ENCODE results near the gene EML2. TPM values are rescaled to one million over a fixed set of nuclear protein-coding genes. Genes with fewer than 3 reads are reported as not detected.
"Not testable (repeated sequence)": the region's sequence is repeated elsewhere in the genome, so short reads cannot be mapped to it uniquely, and the experiment has no call there.

Gene EML2
- total RNA-seq, 2 experiments from 2014 or later = 122 to 128 TPM

DNA sequence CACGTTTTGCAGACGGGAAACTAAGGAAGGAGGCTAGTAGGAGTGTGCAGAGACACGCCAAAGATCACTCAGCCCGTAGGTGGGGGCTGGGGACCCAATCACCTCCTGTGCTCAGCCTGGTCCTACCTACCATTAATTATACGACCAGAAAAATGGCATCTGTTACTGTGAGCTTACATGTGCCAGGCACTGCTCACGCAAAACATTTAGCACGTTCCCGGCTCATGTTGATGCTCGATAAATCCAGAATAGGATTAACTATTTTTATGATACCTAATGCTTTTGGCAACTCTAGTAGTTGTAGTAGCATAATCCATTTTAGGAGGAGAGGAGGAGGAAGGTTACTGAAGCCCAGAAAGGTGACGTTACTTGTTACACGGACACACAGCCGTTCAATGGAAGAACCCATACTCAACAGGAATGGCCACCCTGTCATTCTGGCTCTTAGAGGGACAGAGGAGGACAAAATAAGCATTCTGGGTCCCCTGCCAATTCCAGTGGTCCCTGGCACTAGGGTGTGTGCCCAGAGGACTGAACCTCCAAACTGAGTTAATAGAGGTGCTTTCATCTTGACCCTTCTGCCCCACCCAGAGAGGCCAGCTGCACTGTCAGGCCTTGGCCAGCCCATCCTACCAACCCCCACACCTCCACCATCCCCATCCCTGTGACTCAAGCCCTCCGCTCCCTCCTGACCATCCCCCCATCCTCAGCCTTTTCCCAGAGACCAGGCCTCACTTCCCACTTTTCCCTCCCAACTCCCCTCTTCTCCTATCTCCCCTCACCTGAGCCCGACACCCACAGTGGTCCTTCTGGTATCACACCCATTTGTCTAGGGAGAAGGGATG lies 5.0 kb upstream of the EML2 start:
- CTCF ChIA-PET = interaction anchor here (1.2 to 5.0 kb wide), 17 partner anchors 10 to 227 kb away, joined by 3 to 71 read pairs (median 18); partner anchors contain the start of genes GIPR, OPA3, PPM1N and QPCTL
- no peak for DNase-seq
- H3K4me3 Mint-ChIP-seq = peak overlapping the region; percentile 73
- H3K27me3 Mint-ChIP-seq = no peaks in the 10 kb centered on the region
- H3K27ac Mint-ChIP-seq = no peak overlapping the region
- no peak for ATAC-seq
- H3K36me3 Mint-ChIP-seq = peaks cover 5% of the 10 kb centered on the region
- H3K4me1 Mint-ChIP-seq = peaks cover 39% of the 10 kb centered on the region
- H3K9me3 Mint-ChIP-seq (ENCODE audit: low read depth) = no peaks in the 10 kb centered on the region

DNA sequence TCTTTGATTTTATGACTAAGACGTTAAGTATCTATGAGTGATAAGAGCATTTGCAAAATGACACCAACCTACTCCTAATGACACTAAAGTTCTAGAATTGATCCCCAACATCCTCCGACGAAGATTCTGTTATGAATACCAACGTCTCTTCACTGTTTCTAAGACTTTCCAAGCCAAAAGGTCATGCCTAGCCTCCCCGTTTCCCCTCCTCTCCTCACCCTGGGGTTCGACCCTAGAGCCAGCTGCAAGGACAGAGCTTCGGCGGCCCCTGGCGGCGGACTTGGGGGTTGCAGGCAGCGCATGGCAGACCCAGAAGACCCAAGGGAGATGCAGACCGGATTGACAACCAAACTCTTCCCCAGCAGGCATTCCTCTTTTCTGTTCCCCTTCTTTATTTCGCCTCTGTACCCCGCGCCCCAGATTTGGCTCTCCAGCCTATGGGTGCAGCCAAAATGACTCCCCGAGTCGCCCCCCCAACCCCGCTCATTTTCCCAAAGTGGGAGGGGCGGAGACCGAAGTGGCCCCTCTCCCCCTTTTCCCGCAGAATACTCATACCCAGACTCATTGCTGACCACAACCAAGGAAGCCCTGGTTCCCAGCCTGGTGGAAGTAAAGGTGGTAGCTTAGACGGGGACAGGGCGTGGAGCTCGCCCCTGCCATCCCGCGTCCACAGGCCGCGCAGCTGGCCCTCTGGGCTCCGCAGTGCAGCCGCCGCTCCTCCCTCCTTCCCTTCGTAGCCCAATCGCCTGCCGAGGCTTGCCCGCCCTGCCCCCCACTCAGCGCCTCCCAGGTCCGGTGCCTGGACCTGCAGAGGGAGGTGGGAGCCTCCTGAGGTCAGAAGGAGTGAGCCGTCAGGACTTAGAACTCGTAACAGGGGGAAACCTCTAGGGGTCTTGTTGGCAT lies 4.1 kb upstream of the EML2 start:
- no peaks in the 10 kb centered on the region for H3K9me3 Mint-ChIP-seq (ENCODE audit: low read depth)
- DNase-seq = peak; percentile 93

DNA sequence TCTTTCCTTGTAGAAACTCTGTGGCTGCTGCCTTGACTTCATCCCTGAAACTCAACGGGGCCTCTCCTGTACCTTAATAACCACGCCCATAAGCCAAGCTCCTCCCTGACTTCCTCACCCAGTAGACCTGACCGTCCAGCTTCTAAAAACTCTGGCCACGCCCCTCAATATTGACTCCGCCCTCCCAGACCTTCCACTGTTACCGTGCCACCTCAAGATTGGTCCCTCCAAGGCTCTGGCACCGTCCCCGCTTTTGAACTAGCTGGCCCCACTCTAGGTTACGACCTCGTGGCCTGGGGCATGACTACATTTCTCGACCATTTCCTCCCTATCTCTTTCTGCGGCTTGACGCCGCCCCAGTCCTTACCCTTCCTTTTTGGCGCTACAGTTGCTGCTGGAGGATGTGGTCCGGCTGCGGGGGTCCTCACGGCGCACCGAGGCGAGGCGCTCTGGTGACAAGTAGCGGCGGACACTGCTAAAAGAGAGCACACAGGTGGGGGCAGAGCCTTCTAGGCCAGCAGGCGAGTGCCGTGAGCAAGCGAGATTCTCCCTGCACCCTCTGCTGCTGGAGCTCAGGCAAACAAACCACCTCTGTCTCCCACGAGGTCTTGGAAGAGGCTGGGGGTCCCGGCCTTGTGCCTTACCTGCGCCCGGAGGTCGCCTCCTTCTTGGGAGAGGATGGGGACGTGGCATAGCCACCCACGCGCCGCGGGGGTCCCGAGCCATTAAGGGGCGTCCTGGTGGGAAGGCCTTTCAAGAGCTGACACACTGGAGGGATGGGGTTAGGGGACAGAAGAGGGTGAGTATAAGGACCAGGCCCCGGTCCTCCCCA lies 2.3 kb upstream of the EML2 start:
- no peaks in the 10 kb centered on the region for H3K27me3 Mint-ChIP-seq
- peak; percentile 98 for DNase-seq
- peaks cover 8% of the 10 kb centered on the region for H3K36me3 Mint-ChIP-seq
- peaks cover 50% of the 10 kb centered on the region for H3K4me1 Mint-ChIP-seq
- H3K4me3 Mint-ChIP-seq = peak overlapping the region; percentile 73
- CTCF ChIA-PET = interaction anchor here (0.6 to 5.0 kb wide), 44 partner anchors 8 to 237 kb away, joined by 3 to 71 read pairs (median 8); partner anchors contain the start of genes FOSB, GIPR, OPA3 and PPM1N
- peak; percentile 54 for ATAC-seq
- H3K9me3 Mint-ChIP-seq (ENCODE audit: low read depth) = no peaks in the 10 kb centered on the region
- H3K27ac Mint-ChIP-seq = peak overlapping the region; percentile 99

More for the DNA sequence above, 4.1 kb upstream of the EML2 start:
- ATAC-seq = peak; percentile 7
- peak overlapping the region; percentile 99 for H3K27ac Mint-ChIP-seq
- CTCF ChIA-PET = interaction anchor here (0.5 to 5.0 kb wide), 38 partner anchors 10 to 226 kb away, joined by 3 to 71 read pairs (median 8); partner anchors contain the start of genes FOSB, GIPR, OPA3 and PPM1N
- peaks cover 46% of the 10 kb centered on the region for H3K4me1 Mint-ChIP-seq
- peaks cover 6% of the 10 kb centered on the region for H3K36me3 Mint-ChIP-seq
- peak overlapping the region; percentile 73 for H3K4me3 Mint-ChIP-seq
- no peaks in the 10 kb centered on the region for H3K27me3 Mint-ChIP-seq

DNA sequence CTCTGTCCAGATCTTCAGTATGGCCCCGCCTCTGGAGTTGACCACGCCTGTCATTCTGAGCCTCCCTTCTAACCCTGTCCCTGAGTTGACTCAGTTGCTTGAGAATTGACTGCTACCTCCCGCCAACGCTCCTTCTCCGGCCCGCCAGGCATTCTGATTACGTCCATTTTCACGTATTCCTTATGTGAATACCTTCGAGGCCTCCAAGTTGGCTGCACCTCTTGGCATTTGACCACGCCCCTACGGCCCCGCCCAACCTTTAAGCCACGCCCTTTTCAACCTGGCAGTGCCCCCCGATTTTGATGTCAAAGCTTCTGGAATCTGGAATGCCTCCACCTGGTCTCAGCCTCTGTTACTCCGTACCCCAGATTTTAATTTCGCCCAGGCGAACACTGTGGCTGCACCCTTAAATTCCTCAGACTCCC lies 1.7 kb upstream of the EML2 start:
- Mint-ChIP-seq H3K4me1 (peaks cover 44% of the 10 kb centered on the region), H3K36me3 (peaks cover 8% of the 10 kb centered on the region), H3K4me3 (peak overlapping the region; percentile 73), H3K27ac (peak overlapping the region; percentile 99), H3K27me3 (no peaks in the 10 kb centered on the region), H3K9me3 (ENCODE audit: low read depth) (no peaks in the 10 kb centered on the region)
- ATAC-seq (no peak), DNase-seq (peak; percentile 87)
- CTCF ChIA-PET = interaction anchor here (0.6 to 5.0 kb wide), 27 partner anchors 7 to 202 kb away, joined by 3 to 71 read pairs (median 11); partner anchors contain the start of genes FOSB, GIPR, OPA3 and PPM1N

DNA sequence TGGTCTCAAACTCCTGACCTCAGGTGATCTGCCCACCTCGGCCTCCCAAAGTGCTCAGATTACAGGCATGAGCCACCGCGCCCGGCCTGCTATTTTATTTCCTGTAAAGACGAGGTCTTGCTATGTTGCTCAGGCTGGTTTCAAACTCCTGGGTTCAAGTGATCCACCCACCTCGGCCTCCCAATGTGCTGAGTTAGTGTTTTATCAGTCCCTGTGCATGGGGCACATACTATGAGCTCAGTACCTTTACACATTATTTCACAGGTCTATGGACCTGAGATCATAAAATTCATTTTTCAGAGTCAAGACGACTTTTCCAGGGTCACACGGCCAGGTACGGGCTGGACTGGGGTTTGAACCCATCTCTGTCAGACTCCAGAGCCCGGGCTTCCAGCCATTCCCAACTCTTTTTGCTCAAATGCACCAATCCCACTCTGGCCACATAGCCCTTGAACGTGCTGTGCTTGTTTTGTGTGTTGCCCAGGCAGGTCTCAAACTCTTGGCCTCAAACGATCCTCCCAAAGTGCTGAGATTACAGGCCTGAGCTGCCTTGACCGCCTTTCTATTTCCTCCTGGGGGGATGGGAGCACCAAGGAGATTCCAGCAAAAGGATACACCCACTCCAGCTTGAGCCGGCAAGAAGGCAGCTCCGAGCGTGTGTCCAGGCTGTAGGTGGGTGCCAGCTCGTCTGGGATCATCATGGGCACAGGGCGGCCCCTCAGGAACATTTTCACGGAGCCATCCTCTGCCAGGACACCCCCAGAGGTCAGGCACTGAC lies 1.1 kb downstream of the EML2 start:
- Mint-ChIP-seq H3K9me3 (ENCODE audit: low read depth) (no peaks in the 10 kb centered on the region), H3K4me3 (peak overlapping the region; percentile 98), H3K36me3 (peaks cover 9% of the 10 kb centered on the region), H3K27me3 (no peaks in the 10 kb centered on the region), H3K27ac (no peak overlapping the region), H3K4me1 (peaks cover 36% of the 10 kb centered on the region)
- no peak for DNase-seq
- CTCF ChIA-PET = interaction anchor here (0.6 to 2.2 kb wide), 15 partner anchors 12 to 199 kb away, joined by 3 to 10 read pairs (median 3); partner anchors contain the start of gene QPCTL
- no peak for ATAC-seq

GRCh38 chr19:45636902-45637301 lies 2.3 kb downstream of the EML2 start:
- no peak overlapping the region for H3K4me3 Mint-ChIP-seq
- no peaks in the 10 kb centered on the region for H3K9me3 Mint-ChIP-seq (ENCODE audit: low read depth)
- H3K36me3 Mint-ChIP-seq = peaks cover 13% of the 10 kb centered on the region
- H3K27ac Mint-ChIP-seq = no peak overlapping the region
- ATAC-seq (no peak), DNase-seq (no peak)
- CTCF ChIA-PET = interaction anchor here (0.7 to 1.5 kb wide), 6 partner anchors 13 to 198 kb away, joined by 3 to 4 read pairs (median 3); no protein-coding TSS in a partner anchor
- H3K27me3 Mint-ChIP-seq = no peaks in the 10 kb centered on the region
- H3K4me1 Mint-ChIP-seq = peaks cover 32% of the 10 kb centered on the region

DNA sequence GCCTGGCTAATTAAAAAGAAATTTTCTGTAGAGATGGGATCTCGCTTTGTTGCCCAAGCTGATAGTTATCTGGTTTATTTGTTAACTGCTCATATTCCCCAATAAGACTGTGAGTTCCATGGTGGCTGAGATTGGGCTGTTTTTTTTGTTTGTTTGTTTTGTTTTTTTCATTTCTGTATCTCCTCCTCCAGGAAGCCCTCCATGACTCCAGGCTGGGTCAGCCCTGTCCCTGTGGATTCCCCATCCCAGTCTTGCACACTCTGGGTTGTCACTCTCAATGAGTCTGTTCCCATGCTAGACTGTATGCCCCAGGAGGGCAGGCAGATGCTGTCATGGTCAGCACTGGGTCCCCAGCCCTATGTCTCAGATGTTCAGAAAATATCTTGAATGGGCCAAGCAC lies 2.9 kb downstream of the EML2 start:
- H3K9me3 Mint-ChIP-seq (ENCODE audit: low read depth) = no peaks in the 10 kb centered on the region
- peaks cover 13% of the 10 kb centered on the region for H3K36me3 Mint-ChIP-seq
- ATAC-seq (no peak), DNase-seq (no peak)
- H3K27ac Mint-ChIP-seq = no peak overlapping the region
- no peak overlapping the region for H3K4me3 Mint-ChIP-seq
- no peaks in the 10 kb centered on the region for H3K27me3 Mint-ChIP-seq
- CTCF ChIA-PET = no interaction called here
- peaks cover 27% of the 10 kb centered on the region for H3K4me1 Mint-ChIP-seq

GRCh38 chr19:45632468-45633196 lies 6.6 kb downstream of the EML2 start:
- Mint-ChIP-seq H3K27ac (no peak overlapping the region), H3K4me3 (no peak overlapping the region), H3K9me3 (ENCODE audit: low read depth) (no peaks in the 10 kb centered on the region), H3K36me3 (peaks cover 21% of the 10 kb centered on the region), H3K27me3 (no peaks in the 10 kb centered on the region), H3K4me1 (peaks cover 14% of the 10 kb centered on the region)
- ATAC-seq (peak; percentile 42), DNase-seq (peak; percentile 58)
- CTCF ChIA-PET = interaction anchor here (1.0 kb wide), 1 partner anchor 9 kb away, joined by 4 read pairs; no protein-coding TSS in a partner anchor

- H3K27ac Mint-ChIP-seq = no peak overlapping the region
Observed at GRCh38 chr19:45630463-45630862, 8.7 kb downstream of the EML2 start.

DNA sequence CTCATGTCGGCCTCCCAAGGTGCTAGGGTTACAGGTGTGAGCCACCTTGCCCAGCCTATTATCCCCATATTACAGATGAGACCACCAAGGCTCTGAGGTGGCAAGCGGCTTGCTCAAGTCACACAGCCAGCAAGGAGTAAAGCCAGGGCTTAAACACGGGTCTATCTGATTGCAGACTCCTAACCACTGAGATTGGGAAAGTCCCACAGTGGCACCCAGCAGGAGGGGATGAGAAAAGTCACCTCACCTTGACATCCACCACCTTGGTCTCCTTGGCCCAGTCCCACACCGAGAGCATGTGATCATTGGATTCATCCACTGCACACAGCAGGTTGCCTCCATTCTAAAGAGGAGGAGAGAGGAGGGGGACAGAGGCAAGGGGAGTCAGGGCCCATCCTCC lies 9.5 kb downstream of the EML2 start:
- Mint-ChIP-seq H3K9me3 (ENCODE audit: low read depth) (no peaks in the 10 kb centered on the region), H3K36me3 (peaks cover 36% of the 10 kb centered on the region), H3K27me3 (no peaks in the 10 kb centered on the region), H3K4me3 (no peak overlapping the region), H3K4me1 (peaks cover 21% of the 10 kb centered on the region), H3K27ac (peak overlapping the region; percentile 36)
- CTCF ChIA-PET = interaction anchor here (1.0 kb wide), 1 partner anchor 144 kb away, joined by 3 read pairs; no protein-coding TSS in a partner anchor
- DNase-seq (no peak), ATAC-seq (no peak)

More at GRCh38 chr19:45630463-45630862, 8.7 kb downstream of the EML2 start:
- Mint-ChIP-seq H3K9me3 (ENCODE audit: low read depth) (no peaks in the 10 kb centered on the region), H3K36me3 (peaks cover 30% of the 10 kb centered on the region), H3K4me1 (peaks cover 15% of the 10 kb centered on the region), H3K27me3 (no peaks in the 10 kb centered on the region), H3K4me3 (no peak overlapping the region)
- CTCF ChIA-PET = interaction anchor here (0.8 to 1.8 kb wide), 6 partner anchors 9 to 145 kb away, joined by 3 to 5 read pairs (median 3); no protein-coding TSS in a partner anchor
- ATAC-seq = no peak
- DNase-seq = no peak

DNA sequence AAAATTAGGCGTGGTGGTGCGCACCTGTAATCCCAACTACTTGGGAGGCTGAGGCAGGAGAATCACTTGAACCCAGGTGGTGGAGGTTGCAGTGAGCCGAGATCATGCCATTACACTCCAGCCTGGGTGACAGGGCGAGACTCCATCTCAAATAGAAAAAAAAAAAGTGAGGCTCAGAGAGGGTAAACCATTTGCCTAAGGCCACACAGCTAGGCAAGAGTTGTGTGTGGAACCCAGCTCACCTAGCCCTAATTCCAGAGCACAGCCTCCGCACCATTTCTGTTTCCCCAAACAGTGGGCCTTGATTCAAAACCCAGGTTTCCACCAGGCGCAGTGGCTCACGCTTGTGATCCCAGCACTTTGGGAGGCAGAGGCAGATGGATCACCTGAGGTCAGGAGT lies 11.0 kb downstream of the EML2 start:
- ATAC-seq; H3K9me3 Mint-ChIP-seq (ENCODE audit: low read depth); H3K4me3 Mint-ChIP-seq; H3K27me3 Mint-ChIP-seq; DNase-seq; H3K27ac Mint-ChIP-seq: not testable (repeated sequence)
- CTCF ChIA-PET = interaction anchor here (1.3 to 2.0 kb wide), 2 partner anchors 13 to 14 kb away, joined by 4 to 6 read pairs; no protein-coding TSS in a partner anchor
- Mint-ChIP-seq H3K36me3 (peaks cover 45% of the 10 kb centered on the region), H3K4me1 (peaks cover 27% of the 10 kb centered on the region)
